Measurements from ENCODE around the gene SMAGP.
"Not testable (repeated sequence)": the region's sequence is repeated elsewhere in the genome, so short reads cannot be mapped to it uniquely, and the experiment has no call there.

SMAGP gene

GRCh38 chr12:51285843-51286242, 15.6 kb upstream of the SMAGP start:
- H3K4me1 ChIP-seq (ENCODE audit: insufficient read depth, poor library complexity, severe bottlenecking): peaks cover 12% of the 10 kb centered on the region
- DNase-seq (ENCODE audit: low spot score): no peak
- no peaks in the 10 kb centered on the region for H3K9me3 ChIP-seq (ENCODE audit: severe bottlenecking)
- H3K4me3 ChIP-seq (ENCODE audit: severe bottlenecking): no peak overlapping the region
- H3K27me3 ChIP-seq (ENCODE audit: insufficient read depth, poor library complexity, severe bottlenecking): no peaks in the 10 kb centered on the region
- H3K36me3 ChIP-seq (ENCODE audit: low read depth): no peaks in the 10 kb centered on the region
- TF ChIP-seq, protein P1, sequence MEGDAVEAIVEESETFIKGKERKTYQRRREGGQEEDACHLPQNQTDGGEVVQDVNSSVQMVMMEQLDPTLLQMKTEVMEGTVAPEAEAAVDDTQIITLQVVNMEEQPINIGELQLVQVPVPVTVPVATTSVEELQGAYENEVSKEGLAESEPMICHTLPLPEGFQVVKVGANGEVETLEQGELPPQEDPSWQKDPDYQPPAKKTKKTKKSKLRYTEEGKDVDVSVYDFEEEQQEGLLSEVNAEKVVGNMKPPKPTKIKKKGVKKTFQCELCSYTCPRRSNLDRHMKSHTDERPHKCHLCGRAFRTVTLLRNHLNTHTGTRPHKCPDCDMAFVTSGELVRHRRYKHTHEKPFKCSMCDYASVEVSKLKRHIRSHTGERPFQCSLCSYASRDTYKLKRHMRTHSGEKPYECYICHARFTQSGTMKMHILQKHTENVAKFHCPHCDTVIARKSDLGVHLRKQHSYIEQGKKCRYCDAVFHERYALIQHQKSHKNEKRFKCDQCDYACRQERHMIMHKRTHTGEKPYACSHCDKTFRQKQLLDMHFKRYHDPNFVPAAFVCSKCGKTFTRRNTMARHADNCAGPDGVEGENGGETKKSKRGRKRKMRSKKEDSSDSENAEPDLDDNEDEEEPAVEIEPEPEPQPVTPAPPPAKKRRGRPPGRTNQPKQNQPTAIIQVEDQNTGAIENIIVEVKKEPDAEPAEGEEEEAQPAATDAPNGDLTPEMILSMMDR (IDR thresholded peaks at IDR 0.05; ENCODE audit: poor library complexity, severe bottlenecking): no peak
- ATAC-seq (ENCODE audit: low read depth): no peak
- H3K27ac ChIP-seq (ENCODE audit: poor library complexity, severe bottlenecking): no peak overlapping the region

DNA sequence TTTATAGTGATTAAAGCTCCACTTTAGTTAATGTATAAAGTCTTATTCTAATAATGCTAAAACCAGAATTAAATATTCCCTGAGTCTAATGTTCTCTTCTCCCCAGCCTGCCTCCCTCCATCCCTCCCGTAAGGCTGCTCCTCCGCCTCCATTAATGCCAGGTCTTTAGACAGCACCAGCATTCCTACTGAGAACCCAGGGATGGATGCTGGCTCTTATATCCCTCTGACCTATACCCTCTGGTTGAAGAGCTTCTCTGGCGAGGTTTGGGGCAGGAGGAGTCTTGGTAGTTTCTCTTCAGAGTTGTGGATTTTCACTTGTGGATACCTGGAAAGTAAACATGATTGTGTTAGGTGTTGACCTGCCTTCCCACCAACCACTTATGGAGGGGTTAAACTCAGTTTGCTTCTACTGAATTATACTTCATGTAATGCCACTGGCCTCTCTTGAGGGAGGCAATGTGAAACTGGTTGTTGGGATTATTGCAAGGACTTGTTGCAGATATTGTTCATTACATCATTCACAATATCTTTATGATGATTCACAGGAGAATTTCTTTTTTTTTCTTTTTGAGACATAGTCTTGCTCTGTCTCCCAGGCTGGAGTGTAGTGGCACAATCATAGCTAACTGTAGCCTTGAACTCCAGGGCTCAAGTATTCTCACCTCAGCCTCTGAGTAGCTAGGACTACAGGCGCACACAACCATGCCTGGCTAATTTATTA, 11.1 kb upstream of the SMAGP start:
- peaks cover 14% of the 10 kb centered on the region for H3K4me1 ChIP-seq (ENCODE audit: insufficient read depth, poor library complexity, severe bottlenecking)
- no peaks in the 10 kb centered on the region for H3K27me3 ChIP-seq (ENCODE audit: insufficient read depth, poor library complexity, severe bottlenecking)
- H3K4me3 ChIP-seq (ENCODE audit: severe bottlenecking): no peak overlapping the region
- H3K36me3 ChIP-seq (ENCODE audit: low read depth): no peaks in the 10 kb centered on the region
- ATAC-seq (ENCODE audit: low read depth) (peak; percentile 87), DNase-seq (ENCODE audit: low spot score) (no peak)
- TF ChIP-seq, protein P1 (IDR thresholded peaks at IDR 0.05; ENCODE audit: poor library complexity, severe bottlenecking): no peak
- no peaks in the 10 kb centered on the region for H3K9me3 ChIP-seq (ENCODE audit: severe bottlenecking)
- H3K27ac ChIP-seq (ENCODE audit: poor library complexity, severe bottlenecking): peak overlapping the region; percentile 34

DNA sequence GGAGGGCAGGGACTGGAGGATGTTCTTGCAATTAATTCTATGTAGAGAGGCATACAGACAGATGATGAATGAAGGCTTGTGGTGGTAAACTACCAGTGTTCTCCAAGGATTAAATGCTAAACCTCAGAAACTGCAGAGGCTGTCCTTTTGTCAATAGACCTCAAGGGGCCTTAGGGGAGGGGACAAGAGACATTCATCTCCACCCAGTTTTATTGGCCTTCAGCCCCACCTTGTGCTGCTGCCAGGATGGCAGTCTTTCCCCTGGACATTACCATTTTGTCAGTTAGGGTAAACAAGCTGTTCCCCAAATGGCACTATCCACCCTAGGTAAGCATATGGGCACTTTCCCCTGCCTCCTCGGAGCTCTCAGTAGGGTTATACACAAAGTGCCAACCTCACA, 4.9 kb upstream of the SMAGP start:
- TF ChIP-seq, protein P1 (IDR thresholded peaks at IDR 0.05; ENCODE audit: poor library complexity, severe bottlenecking): no peak
- DNase-seq (ENCODE audit: low spot score): no peak

DNA sequence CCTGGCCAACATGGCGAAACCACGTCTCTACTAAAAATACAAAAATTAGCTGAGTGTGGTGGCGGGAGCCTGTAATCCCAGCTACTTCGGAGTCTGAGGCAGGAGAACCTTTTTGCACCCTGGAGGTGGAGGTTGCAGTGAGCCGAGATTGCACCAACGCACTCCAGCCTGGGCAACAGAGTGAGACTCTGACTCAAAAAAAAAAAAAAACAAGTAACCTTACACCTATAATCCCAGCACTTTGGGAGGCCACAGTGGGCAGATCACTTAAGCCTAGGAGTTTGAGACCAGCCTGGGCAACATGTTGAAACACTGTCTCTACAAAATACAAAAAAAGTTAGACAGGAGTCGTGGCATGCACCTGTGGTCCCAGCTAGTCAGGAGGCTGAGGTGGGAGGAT, 2.6 kb upstream of the SMAGP start:
- not testable (repeated sequence) for DNase-seq (ENCODE audit: low spot score); H3K9me3 ChIP-seq (ENCODE audit: severe bottlenecking); H3K27me3 ChIP-seq (ENCODE audit: insufficient read depth, poor library complexity, severe bottlenecking); H3K4me3 ChIP-seq (ENCODE audit: severe bottlenecking); ATAC-seq (ENCODE audit: low read depth); H3K36me3 ChIP-seq (ENCODE audit: low read depth); H3K27ac ChIP-seq (ENCODE audit: poor library complexity, severe bottlenecking)
- H3K4me1 ChIP-seq (ENCODE audit: insufficient read depth, poor library complexity, severe bottlenecking): peaks cover 16% of the 10 kb centered on the region

More for the DNA sequence above, 4.9 kb upstream of the SMAGP start:
- no peak for ATAC-seq (ENCODE audit: low read depth)
- H3K9me3 ChIP-seq (ENCODE audit: severe bottlenecking): no peaks in the 10 kb centered on the region
- no peak overlapping the region for H3K4me3 ChIP-seq (ENCODE audit: severe bottlenecking)
- no peaks in the 10 kb centered on the region; the same call in 1 of the 2 replicates for H3K36me3 ChIP-seq (ENCODE audit: low read depth)
- H3K4me1 ChIP-seq (ENCODE audit: insufficient read depth, poor library complexity, severe bottlenecking): peaks cover 11% of the 10 kb centered on the region
- H3K27me3 ChIP-seq (ENCODE audit: insufficient read depth, poor library complexity, severe bottlenecking): no peaks in the 10 kb centered on the region
- H3K27ac ChIP-seq (ENCODE audit: poor library complexity, severe bottlenecking): no peak overlapping the region

DNA sequence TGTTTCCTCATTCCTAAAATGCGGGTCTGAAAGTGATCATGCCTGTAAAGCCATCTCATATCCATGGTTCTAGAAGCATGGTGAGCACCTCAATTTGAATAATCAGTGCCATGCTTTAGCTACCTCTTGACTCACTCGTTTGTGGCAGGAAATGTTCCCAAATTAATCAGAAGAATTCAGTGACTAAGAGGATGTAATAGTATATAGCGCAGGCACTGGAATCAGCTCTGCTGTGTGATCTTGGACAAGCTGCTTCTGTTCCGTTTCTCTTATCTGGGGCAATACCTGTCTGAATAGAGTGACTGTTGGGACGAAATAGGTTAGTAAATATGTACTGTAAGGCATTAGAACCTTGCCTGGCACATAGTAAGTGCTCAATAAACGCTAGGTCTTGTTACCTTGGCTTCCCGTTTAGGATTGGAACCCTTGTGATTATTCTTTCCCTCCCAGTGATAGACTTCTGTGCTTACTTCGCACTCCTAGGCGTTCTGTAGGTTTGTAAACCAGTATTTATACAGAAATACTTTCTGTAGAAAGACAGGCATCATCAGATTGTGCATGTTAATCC, 820 bp upstream of the SMAGP start:
- TF ChIP-seq, protein P1 (IDR thresholded peaks at IDR 0.05; ENCODE audit: poor library complexity, severe bottlenecking): no peak
- peak overlapping the region; percentile 86 for H3K27ac ChIP-seq (ENCODE audit: poor library complexity, severe bottlenecking)
- ATAC-seq (ENCODE audit: low read depth) (peak; percentile 84), DNase-seq (ENCODE audit: low spot score) (no peak)
- H3K9me3 ChIP-seq (ENCODE audit: severe bottlenecking): no peaks in the 10 kb centered on the region
- peak overlapping the region; percentile 48 for H3K4me3 ChIP-seq (ENCODE audit: severe bottlenecking)
- H3K4me1 ChIP-seq (ENCODE audit: insufficient read depth, poor library complexity, severe bottlenecking): peaks cover 23% of the 10 kb centered on the region
- H3K27me3 ChIP-seq (ENCODE audit: insufficient read depth, poor library complexity, severe bottlenecking): no peaks in the 10 kb centered on the region
- peaks cover 6% of the 10 kb centered on the region for H3K36me3 ChIP-seq (ENCODE audit: low read depth)
